Measurements from ENCODE around the gene RBL1. TPM values are rescaled to one million over a fixed set of nuclear protein-coding genes. Genes with fewer than 3 reads are reported as not detected.
"Not testable (repeated sequence)": the region's sequence is repeated elsewhere in the genome, so short reads cannot be mapped to it uniquely, and the experiment has no call there.

Gene RBL1
- total RNA-seq, 1 donor from 2014 or later = 5.7 TPM

GRCh38 chr20:36998652-36999051, 97.1 kb downstream of the RBL1 start:
- no peak overlapping the region for H3K27ac Mint-ChIP-seq (ENCODE audit: unreplicated experiment)

GRCh38 chr20:36997121-36997520, 98.7 kb downstream of the RBL1 start:
- peaks cover 10% of the 10 kb centered on the region for H3K9me3 Mint-ChIP-seq (ENCODE audit: unreplicated experiment)
- DNase-seq (ENCODE audit: low spot score) = no peak
- H3K36me3 Mint-ChIP-seq (ENCODE audit: low read depth, unreplicated experiment) = peaks cover 23% of the 10 kb centered on the region
- H3K27ac Mint-ChIP-seq (ENCODE audit: unreplicated experiment) = no peak overlapping the region
- no peak overlapping the region for H3K4me3 Mint-ChIP-seq (ENCODE audit: unreplicated experiment)
- no peak for TF ChIP-seq CTCF (IDR thresholded peaks at IDR 0.05; ENCODE audit: unreplicated experiment)
- no peaks in the 10 kb centered on the region for H3K4me1 Mint-ChIP-seq (ENCODE audit: unreplicated experiment)
- peaks cover 2% of the 10 kb centered on the region for H3K27me3 Mint-ChIP-seq (ENCODE audit: unreplicated experiment)

More at GRCh38 chr20:36998652-36999051, 97.1 kb downstream of the RBL1 start:
- H3K4me1 Mint-ChIP-seq (ENCODE audit: unreplicated experiment) = no peaks in the 10 kb centered on the region
- TF ChIP-seq CTCF (IDR thresholded peaks at IDR 0.05; ENCODE audit: unreplicated experiment) = no peak
- no peak for DNase-seq (ENCODE audit: low spot score)
- H3K27me3 Mint-ChIP-seq (ENCODE audit: unreplicated experiment) = no peaks in the 10 kb centered on the region
- no peak overlapping the region for H3K4me3 Mint-ChIP-seq (ENCODE audit: unreplicated experiment)
- H3K36me3 Mint-ChIP-seq (ENCODE audit: low read depth, unreplicated experiment) = peaks cover 24% of the 10 kb centered on the region
- peaks cover 4% of the 10 kb centered on the region for H3K9me3 Mint-ChIP-seq (ENCODE audit: unreplicated experiment)

- not testable (repeated sequence) for DNase-seq (ENCODE audit: low spot score); H3K27ac Mint-ChIP-seq (ENCODE audit: unreplicated experiment); H3K9me3 Mint-ChIP-seq (ENCODE audit: unreplicated experiment); H3K27me3 Mint-ChIP-seq (ENCODE audit: unreplicated experiment); H3K4me1 Mint-ChIP-seq (ENCODE audit: unreplicated experiment); H3K4me3 Mint-ChIP-seq (ENCODE audit: unreplicated experiment)
- peaks cover 23% of the 10 kb centered on the region for H3K36me3 Mint-ChIP-seq (ENCODE audit: low read depth, unreplicated experiment)
These were observed 101.6 kb downstream of the RBL1 start for GRCh38 chr20:36994221-36994620.

GRCh38 chr20:36992802-36993334, 102.9 kb downstream of the RBL1 start:
- no peak for DNase-seq (ENCODE audit: low spot score)
- H3K4me1 Mint-ChIP-seq (ENCODE audit: unreplicated experiment) = peaks cover 9% of the 10 kb centered on the region
- H3K4me3 Mint-ChIP-seq (ENCODE audit: unreplicated experiment) = peak overlapping the region; percentile 11
- H3K27me3 Mint-ChIP-seq (ENCODE audit: unreplicated experiment) = peaks cover 2% of the 10 kb centered on the region
- no peak overlapping the region for H3K27ac Mint-ChIP-seq (ENCODE audit: unreplicated experiment)
- TF ChIP-seq CTCF (IDR thresholded peaks at IDR 0.05; ENCODE audit: unreplicated experiment) = peak; percentile 17
- H3K36me3 Mint-ChIP-seq (ENCODE audit: low read depth, unreplicated experiment) = peaks cover 23% of the 10 kb centered on the region
- H3K9me3 Mint-ChIP-seq (ENCODE audit: unreplicated experiment) = peaks cover 10% of the 10 kb centered on the region

- Mint-ChIP-seq H3K27me3 (ENCODE audit: unreplicated experiment) (peaks cover 2% of the 10 kb centered on the region), H3K4me3 (ENCODE audit: unreplicated experiment) (no peak overlapping the region), H3K27ac (ENCODE audit: unreplicated experiment) (no peak overlapping the region), H3K4me1 (ENCODE audit: unreplicated experiment) (peaks cover 9% of the 10 kb centered on the region), H3K36me3 (ENCODE audit: low read depth, unreplicated experiment) (peaks cover 23% of the 10 kb centered on the region), H3K9me3 (ENCODE audit: unreplicated experiment) (peaks cover 10% of the 10 kb centered on the region)
- DNase-seq (ENCODE audit: low spot score) = no peak
- no peak for TF ChIP-seq CTCF (IDR thresholded peaks at IDR 0.05; ENCODE audit: unreplicated experiment)
These were observed 104.1 kb downstream of the RBL1 start for GRCh38 chr20:36991703-36992102.

All from endothelial cell (in vitro differentiated cells).